Activated CD4-positive, alpha-beta memory T cell treated with anti-CD3 and anti-CD28 coated beads for 36 hours (primary cell): ENCODE measurements around the gene PTPN12. TPM values are rescaled to one million over a fixed set of nuclear protein-coding genes. Genes with fewer than 3 reads are reported as not detected.

Source experiments
- CTCF ChIA-PET: fragments of 350-600 bp; sonication (Branson Sonifier 250); formaldehyde crosslinking; loops from one replicate; lab custom pipeline; 2021; ENCODE audit warnings: antibody characterized with exemption, inconsistent platforms; lab: Charles Lee
- POLR2A ChIA-PET: fragments of 350-600 bp; sonication (Branson Sonifier 250); formaldehyde crosslinking; loops from one replicate; lab custom pipeline; 2021; ENCODE audit warnings: antibody characterized with exemption; lab: Charles Lee
- DNase-seq: peaks from one replicate; pipeline ENCODE4 v3.0.0-alpha.2; 2020
- H3K27ac Mint-ChIP-seq: one replicate; pipeline ENCODE4 v1.8.0; 2021; ENCODE audit warnings: mixed read lengths
- H3K27me3 Mint-ChIP-seq: one replicate; pipeline ENCODE4 v1.8.0; 2021; ENCODE audit warnings: mixed read lengths
- H3K36me3 Mint-ChIP-seq: one replicate; pipeline ENCODE4 v1.8.0; 2021; ENCODE audit warnings: mixed read lengths
- H3K4me1 Mint-ChIP-seq: one replicate; pipeline ENCODE4 v1.8.0; 2021; ENCODE audit warnings: low read depth, mixed read lengths
- H3K4me3 Mint-ChIP-seq: one replicate; pipeline ENCODE4 v1.8.0; 2021; ENCODE audit warnings: mild to moderate bottlenecking, mixed read lengths
- H3K9me3 Mint-ChIP-seq: one replicate; pipeline ENCODE4 v1.8.0; 2021; ENCODE audit warnings: mixed read lengths
- intact Hi-C: fragments of 100-400 bp; cut with micrococcal nuclease; formaldehyde crosslinking; loops from one replicate; pipeline ENCODE4 v1.15.1; 2023
- total RNA-seq, 2 experiments: library from RNA; stranded (reverse); gene quantifications; one replicate each; pipeline ENCODE4 v1.2.3, GENCODE V29; 2021

Gene PTPN12
- total RNA-seq, 2 experiments from 2014 or later = 9.6 to 12.1 TPM

- no peak for DNase-seq
- ChIA-PET POLR2A (no interaction called here), CTCF (no interaction called here)
- no peaks in the 10 kb centered on the region for H3K36me3 Mint-ChIP-seq
- peaks cover 7% of the 10 kb centered on the region for H3K4me1 Mint-ChIP-seq
- no peak overlapping the region for H3K27ac Mint-ChIP-seq
- H3K27me3 Mint-ChIP-seq = no peaks in the 10 kb centered on the region
- intact Hi-C loops = no loop called here
- H3K4me3 Mint-ChIP-seq = no peak overlapping the region
- no peaks in the 10 kb centered on the region for H3K9me3 Mint-ChIP-seq
These were observed 28.8 kb downstream of the PTPN12 start for GRCh38 chr7:77565917-77566316.

- Mint-ChIP-seq H3K9me3 (no peaks in the 10 kb centered on the region), H3K4me3 (no peak overlapping the region), H3K27me3 (no peaks in the 10 kb centered on the region), H3K4me1 (peaks cover 3% of the 10 kb centered on the region), H3K36me3 (no peaks in the 10 kb centered on the region), H3K27ac (no peak overlapping the region)
- no peak for DNase-seq
- ChIA-PET POLR2A (no interaction called here), CTCF (no interaction called here)
- intact Hi-C loops = no loop called here
These were observed 29.3 kb downstream of the PTPN12 start for GRCh38 chr7:77566421-77566820.

- no peak overlapping the region for H3K27ac Mint-ChIP-seq
- H3K36me3 Mint-ChIP-seq = peaks cover 3% of the 10 kb centered on the region
- H3K9me3 Mint-ChIP-seq = no peaks in the 10 kb centered on the region
- H3K27me3 Mint-ChIP-seq = no peaks in the 10 kb centered on the region
- DNase-seq = no peak
- H3K4me3 Mint-ChIP-seq = no peak overlapping the region
- intact Hi-C loops = no loop called here
- ChIA-PET POLR2A (no interaction called here), CTCF (no interaction called here)
- peaks cover 2% of the 10 kb centered on the region for H3K4me1 Mint-ChIP-seq
These were observed 32.6 kb downstream of the PTPN12 start for GRCh38 chr7:77569514-77570232.

GRCh38 chr7:77570330-77571011, 33.4 kb downstream of the PTPN12 start:
- intact Hi-C loops = no loop called here
- H3K9me3 Mint-ChIP-seq = no peaks in the 10 kb centered on the region
- POLR2A ChIA-PET = no interaction called here

GRCh38 chr7:77571801-77572200, 34.7 kb downstream of the PTPN12 start:
- H3K27ac Mint-ChIP-seq = no peak overlapping the region
- intact Hi-C loops = no loop called here

More at GRCh38 chr7:77570330-77571011, 33.4 kb downstream of the PTPN12 start:
- Mint-ChIP-seq H3K27ac (no peak overlapping the region), H3K4me3 (no peak overlapping the region), H3K27me3 (no peaks in the 10 kb centered on the region), H3K4me1 (peaks cover 2% of the 10 kb centered on the region), H3K36me3 (peaks cover 3% of the 10 kb centered on the region)
- CTCF ChIA-PET = no interaction called here
- DNase-seq = no peak

GRCh38 chr7:77575187-77575586, 38.1 kb downstream of the PTPN12 start:
- no peaks in the 10 kb centered on the region for H3K4me1 Mint-ChIP-seq

More at GRCh38 chr7:77571801-77572200, 34.7 kb downstream of the PTPN12 start:
- ChIA-PET POLR2A (no interaction called here), CTCF (no interaction called here)
- Mint-ChIP-seq H3K4me1 (peaks cover 2% of the 10 kb centered on the region), H3K27me3 (no peaks in the 10 kb centered on the region), H3K4me3 (no peak overlapping the region), H3K9me3 (no peaks in the 10 kb centered on the region), H3K36me3 (peaks cover 3% of the 10 kb centered on the region)
- DNase-seq = no peak

GRCh38 chr7:77576856-77577255, 39.8 kb downstream of the PTPN12 start:
- Mint-ChIP-seq H3K9me3 (no peaks in the 10 kb centered on the region), H3K4me3 (no peak overlapping the region), H3K4me1 (no peaks in the 10 kb centered on the region), H3K27ac (no peak overlapping the region), H3K27me3 (no peaks in the 10 kb centered on the region), H3K36me3 (peaks cover 3% of the 10 kb centered on the region)
- no peak for DNase-seq
- ChIA-PET CTCF (interaction anchor here (0.7 kb wide), 1 partner anchor 33 kb away, joined by 4 read pairs; no protein-coding TSS in a partner anchor), POLR2A (no interaction called here)
- intact Hi-C loops = no loop called here

More at GRCh38 chr7:77575187-77575586, 38.1 kb downstream of the PTPN12 start:
- H3K4me3 Mint-ChIP-seq = no peak overlapping the region
- DNase-seq = no peak
- peaks cover 3% of the 10 kb centered on the region for H3K36me3 Mint-ChIP-seq
- intact Hi-C loops = no loop called here
- ChIA-PET POLR2A (no interaction called here), CTCF (no interaction called here)
- H3K27me3 Mint-ChIP-seq = no peaks in the 10 kb centered on the region
- H3K27ac Mint-ChIP-seq = no peak overlapping the region
- no peaks in the 10 kb centered on the region for H3K9me3 Mint-ChIP-seq

- ChIA-PET CTCF (no interaction called here), POLR2A (no interaction called here)
- intact Hi-C loops = no loop called here
- no peaks in the 10 kb centered on the region for H3K4me1 Mint-ChIP-seq
- no peak overlapping the region for H3K27ac Mint-ChIP-seq
- no peaks in the 10 kb centered on the region for H3K36me3 Mint-ChIP-seq
- H3K4me3 Mint-ChIP-seq = no peak overlapping the region
- H3K27me3 Mint-ChIP-seq = no peaks in the 10 kb centered on the region
- DNase-seq = no peak
- no peaks in the 10 kb centered on the region for H3K9me3 Mint-ChIP-seq
These were observed 42.7 kb downstream of the PTPN12 start for GRCh38 chr7:77579797-77580196.

GRCh38 chr7:77580762-77581350, 43.8 kb downstream of the PTPN12 start:
- H3K9me3 Mint-ChIP-seq = no peaks in the 10 kb centered on the region
- ChIA-PET CTCF (no interaction called here), POLR2A (no interaction called here)
- no peaks in the 10 kb centered on the region for H3K36me3 Mint-ChIP-seq
- DNase-seq = no peak
- no peaks in the 10 kb centered on the region for H3K27me3 Mint-ChIP-seq
- H3K4me3 Mint-ChIP-seq = no peak overlapping the region
- H3K27ac Mint-ChIP-seq = no peak overlapping the region
- intact Hi-C loops = no loop called here
- H3K4me1 Mint-ChIP-seq = no peaks in the 10 kb centered on the region

GRCh38 chr7:77587272-77587671, 50.2 kb downstream of the PTPN12 start:
- Mint-ChIP-seq H3K36me3 (peaks cover 1% of the 10 kb centered on the region), H3K4me3 (no peak overlapping the region), H3K27me3 (no peaks in the 10 kb centered on the region), H3K27ac (no peak overlapping the region), H3K4me1 (peaks cover 2% of the 10 kb centered on the region), H3K9me3 (no peaks in the 10 kb centered on the region)
- POLR2A ChIA-PET = no interaction called here
- DNase-seq = no peak
- CTCF ChIA-PET = interaction anchor here (1.0 kb wide), 1 partner anchor 64 kb away, joined by 3 read pairs; no protein-coding TSS in a partner anchor
- intact Hi-C loops = no loop called here

- intact Hi-C loops = no loop called here
- H3K9me3 Mint-ChIP-seq = no peaks in the 10 kb centered on the region
- no peaks in the 10 kb centered on the region for H3K27me3 Mint-ChIP-seq
- no peaks in the 10 kb centered on the region for H3K4me1 Mint-ChIP-seq
- no peak for DNase-seq
- POLR2A ChIA-PET = no interaction called here
- no peak overlapping the region for H3K4me3 Mint-ChIP-seq
- H3K27ac Mint-ChIP-seq = no peak overlapping the region
- CTCF ChIA-PET = interaction anchor here (1.7 kb wide), 1 partner anchor 51 kb away, joined by 4 read pairs; no protein-coding TSS in a partner anchor
- H3K36me3 Mint-ChIP-seq = peaks cover 12% of the 10 kb centered on the region
These were observed 63.9 kb downstream of the PTPN12 start for GRCh38 chr7:77600952-77601351.

- POLR2A ChIA-PET = no interaction called here
These were observed 69.5 kb downstream of the PTPN12 start for GRCh38 chr7:77606562-77606961.

More at GRCh38 chr7:77606562-77606961, 69.5 kb downstream of the PTPN12 start:
- Mint-ChIP-seq H3K9me3 (no peaks in the 10 kb centered on the region), H3K36me3 (peaks cover 11% of the 10 kb centered on the region), H3K27me3 (no peaks in the 10 kb centered on the region), H3K4me1 (no peaks in the 10 kb centered on the region), H3K4me3 (no peak overlapping the region), H3K27ac (no peak overlapping the region)
- intact Hi-C loops = no loop called here
- DNase-seq = no peak
- CTCF ChIA-PET = no interaction called here
